ENCODE data around the gene SLC8A3. TPM values are rescaled to one million over a fixed set of nuclear protein-coding genes. Genes with fewer than 3 reads are reported as not detected.

Gene SLC8A3
- polyA plus RNA-seq, 2 of the 4 experiments (the other 2 are of a cell fraction) = not detected

DNA sequence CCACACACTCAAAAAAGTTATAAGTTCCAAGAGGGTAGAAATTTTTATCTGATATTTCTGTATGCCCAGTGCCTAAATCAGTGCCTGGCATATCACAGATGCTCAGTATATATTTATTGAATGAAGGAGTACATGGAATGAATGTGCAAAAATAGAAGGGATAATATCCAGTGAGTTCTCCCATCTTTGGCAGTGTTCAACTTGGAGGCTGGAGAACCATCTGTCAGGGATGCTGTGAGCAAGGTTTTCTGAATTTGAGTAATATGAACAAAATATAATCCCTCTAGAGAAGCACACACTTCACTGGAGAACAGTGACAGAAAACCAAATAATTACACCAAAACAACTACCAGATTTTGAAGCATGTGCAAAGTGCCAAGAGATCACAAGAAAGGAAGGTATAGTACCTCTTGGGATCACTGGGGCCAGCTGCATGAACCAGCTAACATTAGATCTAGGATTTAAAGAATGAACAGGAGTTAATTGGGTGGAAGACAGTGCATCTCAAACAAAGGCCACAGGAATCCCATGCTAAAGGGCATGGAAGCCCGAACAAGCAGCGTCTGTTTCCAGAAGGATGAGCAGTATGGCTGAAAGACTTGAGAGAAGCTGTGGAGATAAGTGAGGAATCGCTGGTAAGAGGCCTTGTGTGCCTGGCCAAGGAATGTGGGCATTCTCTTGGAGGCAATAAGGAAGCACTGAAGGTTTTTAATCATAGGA lies 11.5 kb downstream of the SLC8A3 start:
- CTCF ChIA-PET = interaction anchor here (1.2 kb wide), 1 partner anchor 359 kb away, joined by 4 read pairs; no protein-coding TSS in a partner anchor
- Histone ChIP-seq H3K4me3 (no peak overlapping the region), H3K9me3 (no peaks in the 10 kb centered on the region; the same call in 2 of the 3 replicates), H3K4me1 (no peaks in the 10 kb centered on the region), H3K27ac (no peak overlapping the region), H3K4me2 (no peak overlapping the region)
- ATAC-seq (no peak), DNase-seq (ENCODE audit: low read depth in 1 of 2, low spot score in 1 of 2) (no peak), FAIRE-seq (no peak)
- no peak for TF ChIP-seq TFCP2L1 (CRISPR knock-in tag; IDR thresholded peaks at IDR 0.05)
- TF ChIP-seq HDAC2 (IDR thresholded peaks at IDR 0.05) = no peak
- no peak for TF ChIP-seq ZNF302 (CRISPR knock-in tag; IDR thresholded peaks at IDR 0.05)
- TF ChIP-seq SREBF2 (IDR thresholded peaks at IDR 0.05) = no peak
- TF ChIP-seq REST (IDR thresholded peaks at IDR 0.05) = no peak
- TF ChIP-seq POLR2A (IDR thresholded peaks at IDR 0.05; ENCODE audit: low read length) = no peak
- no peak for TF ChIP-seq FOSB (CRISPR knock-in tag; IDR thresholded peaks at IDR 0.05)
- TF ChIP-seq CBX2 (IDR thresholded peaks at IDR 0.05; ENCODE audit: borderline replicate concordance, low read depth) = no peak
- TF ChIP-seq CTCF (IDR thresholded peaks at IDR 0.05) = no peak
- TF ChIP-seq, protein P1, sequence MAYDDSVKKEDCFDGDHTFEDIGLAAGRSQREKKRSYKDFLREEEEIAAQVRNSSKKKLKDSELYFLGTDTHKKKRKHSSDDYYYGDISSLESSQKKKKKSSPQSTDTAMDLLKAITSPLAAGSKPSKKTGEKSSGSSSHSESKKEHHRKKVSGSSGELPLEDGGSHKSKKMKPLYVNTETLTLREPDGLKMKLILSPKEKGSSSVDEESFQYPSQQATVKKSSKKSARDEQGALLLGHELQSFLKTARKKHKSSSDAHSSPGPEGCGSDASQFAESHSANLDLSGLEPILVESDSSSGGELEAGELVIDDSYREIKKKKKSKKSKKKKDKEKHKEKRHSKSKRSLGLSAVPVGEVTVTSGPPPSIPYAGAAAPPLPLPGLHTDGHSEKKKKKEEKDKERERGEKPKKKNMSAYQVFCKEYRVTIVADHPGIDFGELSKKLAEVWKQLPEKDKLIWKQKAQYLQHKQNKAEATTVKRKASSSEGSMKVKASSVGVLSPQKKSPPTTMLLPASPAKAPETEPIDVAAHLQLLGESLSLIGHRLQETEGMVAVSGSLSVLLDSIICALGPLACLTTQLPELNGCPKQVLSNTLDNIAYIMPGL (CRISPR knock-in tag; IDR thresholded peaks at IDR 0.05; ENCODE audit: borderline replicate concordance) = no peak
- no peak for TF ChIP-seq BCL3 (IDR thresholded peaks at IDR 0.05)
- TF ChIP-seq RNF2 (IDR thresholded peaks at IDR 0.05; ENCODE audit: borderline replicate concordance, low read depth) = no peak
- TF ChIP-seq, protein P2, sequence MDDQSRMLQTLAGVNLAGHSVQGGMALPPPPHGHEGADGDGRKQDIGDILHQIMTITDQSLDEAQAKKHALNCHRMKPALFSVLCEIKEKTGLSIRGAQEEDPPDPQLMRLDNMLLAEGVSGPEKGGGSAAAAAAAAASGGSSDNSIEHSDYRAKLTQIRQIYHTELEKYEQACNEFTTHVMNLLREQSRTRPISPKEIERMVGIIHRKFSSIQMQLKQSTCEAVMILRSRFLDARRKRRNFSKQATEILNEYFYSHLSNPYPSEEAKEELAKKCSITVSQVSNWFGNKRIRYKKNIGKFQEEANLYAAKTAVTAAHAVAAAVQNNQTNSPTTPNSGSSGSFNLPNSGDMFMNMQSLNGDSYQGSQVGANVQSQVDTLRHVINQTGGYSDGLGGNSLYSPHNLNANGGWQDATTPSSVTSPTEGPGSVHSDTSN (IDR thresholded peaks at IDR 0.05) = no peak
- TF ChIP-seq MAFK (IDR thresholded peaks at IDR 0.05; ENCODE audit: partially characterized antibody) = no peak
- no peak for TF ChIP-seq BHLHE40 (IDR thresholded peaks at IDR 0.05; ENCODE audit: low read depth, low read length)
- no peak for TF ChIP-seq HOXA7 (CRISPR knock-in tag; IDR thresholded peaks at IDR 0.05)
- no peak for TF ChIP-seq TP53 (CRISPR knock-in tag; IDR thresholded peaks at IDR 0.05)
- TF ChIP-seq NPAS2 (CRISPR knock-in tag; IDR thresholded peaks at IDR 0.05; ENCODE audit: borderline replicate concordance) = no peak
- no peak for TF ChIP-seq RCOR1 (IDR thresholded peaks at IDR 0.05; ENCODE audit: low read depth, low read length)
- POLR2A ChIA-PET = no interaction called here
- WGBS (ENCODE audit: missing lambda C conversion rate) = 4% methylated on average over 3 of the region's 3 CpGs
